Muscle layer of colon (tissue), 2 donors: ENCODE measurements around the gene HOXA9.
A peak's percentile ranks its signal among the peaks of the same experiment; 100 is the strongest.

Source experiments
- H3K27ac ChIP-seq: one replicate; pipeline ENCODE4 v1.7.0; 2013; ENCODE audit warnings: low read depth, mild to moderate bottlenecking, low read length, moderate library complexity
- H3K27me3 ChIP-seq, 2 donors: one replicate each; pipeline ENCODE4 v1.7.0; 2013; ENCODE audit warnings: low read length in 2 of 2, mild to moderate bottlenecking in 2 of 2; ENCODE audit not compliant: insufficient read depth in 2 of 2, control insufficient read depth in 1 of 2
- H3K36me3 ChIP-seq: one replicate; pipeline ENCODE4 v1.7.0; 2013; ENCODE audit warnings: mild to moderate bottlenecking, low read length; ENCODE audit not compliant: insufficient read depth
- H3K4me1 ChIP-seq: one replicate; pipeline ENCODE4 v1.7.0; 2013; ENCODE audit warnings: mild to moderate bottlenecking, low read length; ENCODE audit not compliant: insufficient read depth
- H3K4me3 ChIP-seq, 2 donors: one replicate each; pipeline ENCODE4 v1.7.0; 2013; ENCODE audit warnings: low read length in 2 of 2, low read depth in 1 of 2, mild to moderate bottlenecking in 1 of 2, moderate library complexity in 1 of 2
- H3K9ac ChIP-seq: one replicate; pipeline ENCODE4 v1.7.0; 2013; ENCODE audit warnings: low read length
- H3K9me3 ChIP-seq: one replicate; pipeline ENCODE4 v1.7.0; 2013; ENCODE audit warnings: mild to moderate bottlenecking, low read length
- donor health status: abdominal sarcoma.
- donor health status: Adenocarcinoma of cecum.

HOXA9 gene

DNA sequence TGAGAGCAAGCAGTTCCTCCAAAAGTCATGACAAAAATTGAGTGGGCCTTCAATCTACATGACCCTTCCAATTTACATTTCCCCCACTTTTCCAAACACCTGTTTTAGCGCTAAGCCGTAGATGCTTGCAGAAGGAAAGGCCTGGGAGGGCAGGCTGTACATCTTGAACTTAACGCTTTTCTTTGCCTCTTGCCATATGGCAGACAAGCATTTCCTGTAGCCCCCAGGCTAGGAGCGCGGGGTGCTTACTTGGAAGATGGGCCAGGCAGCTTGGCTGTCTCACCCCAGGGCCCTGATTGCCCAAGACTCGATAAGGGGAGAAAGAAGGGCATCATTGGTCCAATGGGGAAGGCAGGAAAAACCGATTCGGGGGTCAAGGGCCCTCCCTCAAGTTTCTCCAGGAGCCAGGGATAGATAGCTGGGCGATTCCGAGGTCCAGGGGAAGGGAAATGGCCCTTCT, 7.0 kb upstream of the HOXA9 start:
- H3K4me3 ChIP-seq: peak overlapping the region; percentile 67 to 74
- peaks cover 0 to 5% of the 10 kb centered on the region in 2 donors for H3K27me3 ChIP-seq
- peak overlapping the region; percentile 89 for H3K9ac ChIP-seq
- H3K36me3 ChIP-seq: peaks cover 7% of the 10 kb centered on the region
- H3K9me3 ChIP-seq: no peaks in the 10 kb centered on the region
- H3K4me1 ChIP-seq: peaks cover 12% of the 10 kb centered on the region
- peak overlapping the region; percentile 93 for H3K27ac ChIP-seq

DNA sequence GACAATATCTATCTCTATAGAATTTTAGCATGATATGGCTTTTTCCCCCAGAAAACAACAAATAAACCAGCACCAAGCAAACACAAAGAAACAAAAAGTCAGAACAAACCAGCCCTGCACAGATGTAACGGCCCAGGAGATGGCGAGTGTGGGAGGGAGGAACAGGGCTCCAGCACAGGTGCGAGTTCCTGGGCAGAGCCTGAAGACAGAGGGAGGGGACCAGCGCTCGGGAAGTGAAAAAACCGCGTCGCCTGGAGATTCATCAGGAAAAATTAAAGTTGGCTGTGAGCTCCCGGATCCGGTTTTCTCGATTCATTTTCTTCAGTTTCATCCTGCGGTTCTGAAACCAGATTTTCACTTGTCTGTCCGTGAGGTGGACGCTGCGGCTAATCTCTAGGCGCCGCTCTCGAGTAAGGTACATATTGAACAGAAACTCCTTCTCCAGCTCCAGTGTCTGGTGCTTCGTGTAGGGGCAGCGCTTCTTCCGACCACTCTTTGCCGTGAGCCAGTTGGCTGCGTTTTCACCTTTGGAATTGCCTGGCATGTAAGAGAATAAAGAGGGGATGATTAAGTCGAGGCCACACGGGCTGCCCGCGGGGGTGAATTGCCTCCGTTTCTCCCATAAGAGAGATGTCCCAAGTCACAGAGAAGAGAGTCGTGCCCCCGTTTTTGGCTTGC, 6.4 kb upstream of the HOXA9 start:
- Histone ChIP-seq H3K27ac (peak overlapping the region; percentile 93), H3K27me3 (peaks cover 0 to 8% of the 10 kb centered on the region in 2 donors), H3K9ac (peak overlapping the region; percentile 89), H3K4me3 (peak overlapping the region; percentile 67 to 74), H3K36me3 (peaks cover 7% of the 10 kb centered on the region), H3K4me1 (peaks cover 9% of the 10 kb centered on the region), H3K9me3 (no peaks in the 10 kb centered on the region)

DNA sequence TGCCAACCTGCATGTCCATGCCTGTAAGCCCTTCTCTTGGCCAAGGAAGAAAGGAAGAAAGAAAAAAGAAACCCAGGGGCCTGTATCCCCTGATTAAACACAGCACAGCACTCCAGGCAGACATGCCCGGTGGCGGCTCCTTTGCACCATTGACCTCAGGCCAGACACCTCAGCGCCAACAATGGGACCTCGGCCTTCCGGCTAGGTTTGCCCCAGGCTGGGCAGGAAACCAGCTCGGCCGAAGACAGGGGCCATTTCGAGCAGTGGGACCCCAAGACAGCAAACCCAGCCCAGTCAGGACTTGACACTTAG, 5.9 kb upstream of the HOXA9 start:
- peak overlapping the region; percentile 93 for H3K27ac ChIP-seq
- H3K4me1 ChIP-seq: peaks cover 8% of the 10 kb centered on the region
- peak overlapping the region; percentile 67 to 74 for H3K4me3 ChIP-seq
- H3K27me3 ChIP-seq: peaks cover 0 to 13% of the 10 kb centered on the region in 2 donors
- peak overlapping the region; percentile 89 for H3K9ac ChIP-seq
- peaks cover 7% of the 10 kb centered on the region for H3K36me3 ChIP-seq
- H3K9me3 ChIP-seq: no peaks in the 10 kb centered on the region

DNA sequence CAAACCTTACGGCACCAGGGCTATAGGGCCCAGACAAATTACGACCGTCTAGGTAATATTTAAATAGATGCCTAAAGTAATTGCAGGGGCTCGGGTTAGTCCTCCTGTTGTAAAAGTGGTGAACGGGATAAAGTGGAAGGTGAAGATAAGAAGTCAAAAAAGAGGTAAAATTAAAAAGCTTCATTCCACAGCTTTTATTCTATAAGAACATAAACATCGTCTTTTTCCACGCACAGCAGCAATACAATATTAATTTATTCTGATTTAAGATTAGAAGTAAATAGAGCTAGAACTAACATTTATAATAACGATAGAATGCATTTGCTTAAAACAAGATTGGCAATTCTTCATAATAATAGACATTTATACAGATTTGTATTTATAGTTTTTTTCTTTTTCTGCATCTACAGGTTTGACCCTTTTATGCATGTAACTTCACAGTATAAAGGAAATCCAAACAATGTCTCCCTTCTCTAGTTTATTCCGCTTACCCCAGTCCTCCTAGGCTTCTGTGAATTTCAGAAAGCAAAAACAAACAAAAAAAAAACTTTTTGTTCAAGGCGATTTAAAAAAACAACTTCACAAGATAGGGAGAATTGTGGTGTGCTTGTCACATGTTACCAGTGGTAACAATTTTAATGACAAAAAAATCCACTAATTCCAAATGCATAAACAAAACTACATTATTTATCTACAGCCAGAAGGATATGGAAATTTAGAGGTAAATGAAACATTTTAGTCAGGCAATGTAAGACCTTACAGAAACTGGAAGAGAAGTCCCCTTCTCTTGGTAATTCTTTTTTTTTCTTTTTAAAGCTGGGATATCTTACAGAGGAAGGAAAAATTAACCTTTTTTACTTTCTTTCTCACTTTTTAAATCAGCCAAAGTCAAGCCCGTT, 5.3 kb upstream of the HOXA9 start:
- peaks cover 0 to 18% of the 10 kb centered on the region in 2 donors for H3K27me3 ChIP-seq
- H3K9me3 ChIP-seq: no peaks in the 10 kb centered on the region
- peak overlapping the region; percentile 67 to 74 for H3K4me3 ChIP-seq
- H3K27ac ChIP-seq: peak overlapping the region; percentile 100
- H3K36me3 ChIP-seq: peaks cover 7% of the 10 kb centered on the region
- peak overlapping the region; percentile 89 for H3K9ac ChIP-seq
- peaks cover 8% of the 10 kb centered on the region for H3K4me1 ChIP-seq

DNA sequence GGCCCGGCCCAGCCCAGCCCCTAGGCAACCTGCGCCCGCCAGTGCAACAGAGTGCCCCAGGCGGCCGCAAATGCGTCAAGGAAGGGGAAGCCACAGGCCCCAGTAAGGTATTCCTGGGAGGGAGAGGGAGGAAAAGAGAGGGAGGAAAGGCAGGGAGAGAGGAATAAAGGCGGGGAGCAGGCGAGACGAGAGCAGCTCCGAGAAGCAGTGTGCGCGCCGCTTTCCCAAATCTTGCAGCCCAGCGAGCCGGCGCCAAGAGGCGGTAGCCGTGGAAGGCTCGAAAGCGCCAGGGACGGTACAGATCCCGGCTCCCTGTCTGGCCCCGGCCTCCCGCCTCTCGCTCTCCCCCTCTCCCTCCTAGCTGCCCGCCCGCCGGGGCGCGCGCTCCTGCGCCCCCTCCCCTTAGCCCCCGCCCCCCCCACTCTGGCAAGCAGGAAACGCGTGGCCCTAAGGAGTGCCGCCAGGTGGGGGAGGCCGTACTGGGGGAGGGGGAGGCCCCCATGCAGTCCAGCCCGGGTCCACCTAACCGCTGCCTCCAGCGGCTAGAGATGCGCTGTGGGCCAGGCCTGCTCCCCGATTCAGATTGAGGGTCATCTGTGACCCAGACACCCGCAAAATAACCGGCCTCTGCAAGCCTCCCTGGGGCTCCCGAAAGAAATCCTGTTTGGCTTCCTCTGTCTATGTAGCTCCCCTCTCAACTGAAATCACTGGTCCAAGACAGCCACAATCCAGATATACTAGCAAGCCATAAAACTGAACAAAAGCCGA, 4.5 kb upstream of the HOXA9 start:
- H3K27me3 ChIP-seq: peaks cover 0 to 23% of the 10 kb centered on the region in 2 donors
- peak overlapping the region; percentile 100 for H3K27ac ChIP-seq
- peak overlapping the region; percentile 67 to 74 for H3K4me3 ChIP-seq
- no peaks in the 10 kb centered on the region for H3K9me3 ChIP-seq
- H3K4me1 ChIP-seq: peaks cover 3% of the 10 kb centered on the region
- H3K9ac ChIP-seq: peak overlapping the region; percentile 83
- peaks cover 7% of the 10 kb centered on the region for H3K36me3 ChIP-seq

DNA sequence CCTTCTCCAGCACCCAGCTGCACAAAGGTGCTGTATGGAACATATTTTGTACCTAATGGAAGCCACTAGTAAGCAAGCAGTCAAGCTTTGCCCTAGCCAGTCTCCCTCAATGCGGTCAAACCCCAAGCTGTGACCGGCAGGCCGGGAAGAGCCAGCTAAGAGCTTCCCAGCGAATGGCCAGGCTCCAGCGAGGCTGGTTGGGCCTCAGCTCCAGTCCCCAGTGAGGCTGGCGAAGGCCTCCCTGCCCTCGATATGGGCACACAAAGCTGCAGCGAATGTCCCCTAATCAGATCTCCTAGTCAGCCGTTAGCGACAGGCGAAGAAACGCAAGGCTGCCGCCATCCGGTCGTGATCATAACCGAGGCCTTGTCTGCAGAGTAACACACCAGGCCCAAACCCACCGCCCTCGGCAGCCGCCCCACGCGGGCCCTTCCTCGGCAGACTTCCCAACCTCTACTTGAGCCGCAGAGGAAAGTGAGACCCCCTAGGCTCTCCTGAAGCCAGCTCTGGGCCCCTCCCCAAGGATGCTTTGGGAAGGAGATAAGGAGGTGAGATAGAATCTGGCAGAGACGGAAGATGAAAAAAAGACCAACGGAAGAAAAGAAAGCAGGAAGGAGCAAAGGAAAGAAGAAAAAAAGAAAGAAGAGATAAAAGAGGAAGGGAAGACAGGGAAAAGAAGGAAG, 3.1 kb upstream of the HOXA9 start:
- Histone ChIP-seq H3K27ac (peak overlapping the region; percentile 100), H3K27me3 (peaks cover 0 to 21% of the 10 kb centered on the region in 2 donors), H3K36me3 (peaks cover 7% of the 10 kb centered on the region), H3K9me3 (no peaks in the 10 kb centered on the region), H3K4me3 (peak overlapping the region; percentile 67 to 74), H3K4me1 (no peaks in the 10 kb centered on the region), H3K9ac (peak overlapping the region; percentile 88)

DNA sequence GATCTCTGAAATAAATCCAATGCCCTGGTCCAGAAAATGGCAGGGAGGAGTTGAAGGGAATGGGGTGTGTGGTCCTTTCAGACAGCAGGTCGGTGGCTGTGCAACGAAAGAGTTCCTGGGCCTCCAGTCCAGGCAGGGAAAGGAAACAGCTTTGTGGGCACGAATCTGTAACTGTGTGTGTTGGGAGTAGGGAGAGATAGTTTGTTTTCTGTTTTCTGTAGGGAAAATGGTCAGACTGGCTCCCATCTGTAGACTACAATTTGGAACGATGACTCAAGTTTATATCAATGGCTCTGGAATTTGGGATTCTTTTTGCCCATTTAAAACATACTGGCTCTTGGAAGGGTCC, 2.6 kb upstream of the HOXA9 start:
- H3K9ac ChIP-seq: peak overlapping the region; percentile 88
- peak overlapping the region; percentile 67 to 74 for H3K4me3 ChIP-seq
- H3K4me1 ChIP-seq: no peaks in the 10 kb centered on the region
- H3K36me3 ChIP-seq: peaks cover 7% of the 10 kb centered on the region
- peaks cover 0 to 21% of the 10 kb centered on the region in 2 donors for H3K27me3 ChIP-seq
- no peaks in the 10 kb centered on the region for H3K9me3 ChIP-seq
- peak overlapping the region; percentile 100 for H3K27ac ChIP-seq

DNA sequence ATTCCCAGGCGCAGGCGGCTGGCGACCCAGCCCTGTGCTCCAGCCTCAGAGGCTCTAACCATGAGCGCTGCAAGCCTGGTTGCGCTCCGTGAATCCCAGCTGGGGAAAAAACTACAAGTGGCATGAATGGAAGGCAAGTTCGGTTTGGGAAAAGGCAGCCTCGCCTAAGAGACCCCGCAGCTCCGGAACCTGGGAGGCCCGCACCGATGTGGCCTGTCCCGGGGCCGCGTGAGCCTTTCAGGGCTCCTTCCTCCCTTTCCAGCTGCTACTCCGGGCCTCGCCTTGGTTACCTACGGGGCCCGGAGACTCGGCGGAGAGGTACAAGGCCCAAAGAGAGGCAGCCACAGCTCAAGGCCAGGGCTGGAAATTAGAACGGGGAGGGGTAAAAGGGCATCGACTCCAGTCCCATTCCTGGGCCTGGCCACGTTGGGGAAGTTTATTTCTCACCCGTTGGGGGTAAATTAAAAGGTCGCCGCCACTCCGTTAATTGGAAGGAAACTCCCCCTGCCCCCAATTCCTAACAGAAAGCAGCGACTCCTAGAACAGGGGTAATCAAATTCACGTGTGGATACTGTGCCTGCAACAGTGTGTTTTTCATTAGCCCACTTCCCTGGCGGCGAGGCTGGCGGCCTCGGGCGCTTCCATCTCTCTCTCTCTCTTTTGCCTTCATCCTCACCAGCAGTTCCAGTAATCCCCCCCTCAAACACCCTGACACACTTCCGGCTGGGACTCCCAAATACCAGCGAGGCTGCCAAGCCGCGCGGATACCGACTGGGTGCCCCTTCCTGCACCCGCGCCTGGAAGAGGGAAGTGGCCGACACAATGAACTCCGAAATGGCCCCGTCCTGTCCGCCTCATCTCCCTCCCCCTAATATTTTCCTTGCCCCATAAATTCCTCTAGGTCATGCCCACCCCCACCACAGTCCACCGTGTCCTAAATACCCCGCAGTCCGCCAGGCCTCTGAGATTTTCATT, 1.5 kb upstream of the HOXA9 start:
- Histone ChIP-seq H3K27ac (peak overlapping the region; percentile 100), H3K4me3 (peak overlapping the region; percentile 74 to 96), H3K27me3 (peaks cover 0 to 21% of the 10 kb centered on the region in 2 donors), H3K36me3 (peaks cover 7% of the 10 kb centered on the region), H3K9ac (peak overlapping the region; percentile 88), H3K9me3 (no peaks in the 10 kb centered on the region), H3K4me1 (no peaks in the 10 kb centered on the region)

DNA sequence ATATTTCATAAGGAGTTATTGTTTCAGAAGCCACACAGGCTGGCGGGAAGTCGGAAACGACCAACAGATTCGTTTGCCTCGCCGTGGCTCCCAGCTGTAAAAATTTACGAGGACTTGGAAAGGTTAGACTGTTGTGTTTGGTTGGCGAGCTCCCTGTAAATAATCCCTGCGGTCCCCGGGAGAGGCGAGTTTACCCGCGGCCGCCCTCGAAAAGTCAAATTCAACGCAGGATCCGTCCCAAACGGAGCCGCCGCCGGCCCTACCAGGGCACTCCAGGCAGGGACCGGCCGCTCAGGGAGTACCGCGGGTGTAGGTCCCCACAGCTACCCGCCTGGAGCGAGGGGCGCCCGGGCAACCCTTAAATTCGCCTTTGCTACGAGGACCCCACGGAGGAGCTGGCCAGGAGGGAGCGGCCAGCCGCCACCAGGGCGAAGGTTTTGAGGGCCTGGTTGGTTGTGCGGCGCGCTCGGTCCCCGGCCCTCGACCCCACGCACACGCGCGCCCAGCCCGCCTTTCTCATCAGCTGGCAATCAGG, 726 bp upstream of the HOXA9 start:
- Histone ChIP-seq H3K9ac (peak overlapping the region; percentile 88), H3K27me3 (peaks cover 0 to 21% of the 10 kb centered on the region in 2 donors), H3K4me3 (peak overlapping the region; percentile 74 to 96), H3K9me3 (no peaks in the 10 kb centered on the region), H3K36me3 (no peaks in the 10 kb centered on the region), H3K4me1 (no peaks in the 10 kb centered on the region), H3K27ac (peak overlapping the region; percentile 100)
